NCI-H146 (cell line): Measurements from ENCODE around the gene SAMD9L.

Source experiments
- DNase-seq: peaks from one replicate; lab custom pipeline; 2025; lab: John Stamatoyannopoulos, UW

SAMD9L gene

GRCh38 chr7:93148144-93148543 lies at the start of gene SAMD9L:
Gene SAMD9L, minus strand, starts transcription at chr7:93148385. Its CDS starts 12,414 bp downstream, at chr7:93135971.
- no peak for DNase-seq

- no peak for DNase-seq
Measured at GRCh38 chr7:93196336-93196735, 48.2 kb upstream of the SAMD9L start.

- no peak for DNase-seq
Measured at GRCh38 chr7:93194386-93194785, 46.2 kb upstream of the SAMD9L start.

GRCh38 chr7:93188870-93189634 lies 40.9 kb upstream of the SAMD9L start:
- no peak for DNase-seq

GRCh38 chr7:93185303-93186027 lies 37.3 kb upstream of the SAMD9L start:
- DNase-seq, result no peak

- DNase-seq, result no peak
Measured at GRCh38 chr7:93179173-93179572, 31.0 kb upstream of the SAMD9L start.

DNA sequence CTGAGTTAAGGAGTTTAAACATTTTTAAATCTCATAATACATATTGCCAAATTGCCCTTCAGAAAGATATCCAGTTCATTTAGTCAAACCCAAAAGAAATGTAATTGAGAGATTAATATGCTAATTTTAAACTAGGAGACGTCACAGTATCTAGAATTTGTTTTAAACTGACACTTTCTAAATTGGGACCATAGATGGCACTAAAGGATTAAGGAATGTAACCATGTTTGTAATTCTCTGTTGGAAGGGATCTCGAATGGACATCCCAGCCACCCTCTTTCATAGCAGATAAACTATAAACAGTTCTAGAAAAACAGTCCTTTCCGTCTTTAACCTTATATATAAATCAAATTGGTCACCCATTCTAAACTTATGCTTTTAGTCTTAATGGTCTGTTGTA lies 30.0 kb upstream of the SAMD9L start:
- DNase-seq, result peak; percentile 54

DNA sequence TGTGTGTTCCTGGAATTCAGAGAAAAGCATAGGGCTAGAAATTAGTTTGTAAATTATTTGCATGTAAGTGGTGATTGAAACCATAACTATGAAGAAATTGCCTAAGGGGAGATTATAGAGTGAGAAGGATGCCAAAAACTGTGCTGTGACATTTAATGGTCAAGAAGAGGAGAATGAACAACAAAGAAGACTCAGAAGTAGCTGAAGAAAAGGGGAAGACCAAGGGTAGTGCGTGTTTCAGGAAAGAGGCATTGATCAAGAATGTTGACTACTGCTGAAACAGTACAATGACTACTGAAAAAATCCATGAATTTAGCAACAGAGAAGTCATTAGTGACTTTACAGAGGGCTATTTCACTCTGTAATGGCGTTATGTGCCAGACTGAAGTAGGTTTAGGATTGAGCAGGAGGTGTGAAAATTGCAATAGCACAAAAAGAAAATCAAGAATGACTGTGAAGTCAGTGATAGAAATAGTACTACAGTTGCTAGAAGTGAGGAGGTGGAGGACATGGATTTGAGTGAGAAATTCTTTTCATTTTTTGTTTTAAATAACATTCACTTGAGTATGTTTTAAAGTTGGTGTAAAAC lies 28.9 kb upstream of the SAMD9L start:
- no peak for DNase-seq

GRCh38 chr7:93175219-93175618 lies 27.0 kb upstream of the SAMD9L start:
- DNase-seq, result no peak

DNA sequence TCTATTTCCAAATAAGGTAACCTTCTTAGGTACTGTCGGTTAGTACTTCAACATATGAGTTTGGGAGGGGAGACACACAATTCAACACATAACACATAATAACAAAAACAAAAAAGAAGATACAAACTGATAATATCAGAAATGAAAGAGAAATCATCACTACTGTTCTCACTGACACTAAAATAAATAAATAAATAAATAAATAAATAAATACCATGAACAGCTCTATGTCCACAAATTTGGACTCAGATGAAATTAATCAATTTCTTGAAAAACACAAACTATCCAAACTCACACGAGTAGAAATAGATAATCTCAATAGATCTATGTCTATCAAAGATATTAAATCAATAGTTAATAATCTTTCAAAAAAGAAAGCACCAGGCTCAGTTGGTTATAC lies 24.5 kb upstream of the SAMD9L start:
- no peak for DNase-seq

GRCh38 chr7:93171606-93172226 lies 23.5 kb upstream of the SAMD9L start:
- DNase-seq, result no peak

GRCh38 chr7:93165447-93165846 lies 17.3 kb upstream of the SAMD9L start:
- DNase-seq, result no peak

- DNase-seq, result no peak
Measured at GRCh38 chr7:93164766-93165165, 16.6 kb upstream of the SAMD9L start.

- DNase-seq, result no peak
Measured at GRCh38 chr7:93161181-93161762, 13.1 kb upstream of the SAMD9L start.

DNA sequence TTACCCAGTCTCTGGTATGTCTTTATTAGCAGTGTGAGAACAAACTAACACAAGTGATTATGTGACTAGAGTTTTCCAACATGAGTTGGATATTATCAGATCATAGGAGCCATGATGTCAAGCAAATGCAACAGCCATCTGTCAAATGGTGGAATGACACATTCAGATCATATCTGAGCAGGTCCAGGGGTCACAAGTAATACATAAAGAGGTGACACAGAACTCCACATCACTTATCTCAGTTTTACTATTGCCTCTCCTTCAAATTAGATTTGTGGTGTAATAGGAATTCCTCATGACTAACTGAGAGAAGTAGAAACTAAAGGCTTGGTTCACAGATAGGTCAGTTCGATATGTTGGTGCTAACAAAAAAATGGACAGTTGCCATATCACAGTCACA lies 12.2 kb upstream of the SAMD9L start:
- no peak for DNase-seq

DNA sequence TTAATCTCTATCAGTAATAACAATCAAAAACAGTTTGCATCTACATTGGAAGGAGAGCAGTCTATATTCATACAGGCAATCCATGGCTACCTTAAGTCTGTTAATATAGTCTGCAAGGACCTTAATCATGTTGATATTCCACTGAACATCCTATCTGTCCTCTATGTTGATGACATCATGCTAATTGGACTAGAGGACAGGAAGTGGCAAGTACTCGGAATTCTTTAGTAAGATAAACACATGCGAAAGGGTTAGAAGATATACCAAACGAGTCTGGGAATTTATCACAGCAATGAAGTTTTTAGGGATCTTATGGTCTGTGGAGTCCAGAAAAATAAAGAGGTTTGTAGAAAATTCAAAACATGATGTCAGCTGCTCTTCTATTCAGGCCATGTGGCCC lies 11.3 kb upstream of the SAMD9L start:
- DNase-seq, result no peak

DNA sequence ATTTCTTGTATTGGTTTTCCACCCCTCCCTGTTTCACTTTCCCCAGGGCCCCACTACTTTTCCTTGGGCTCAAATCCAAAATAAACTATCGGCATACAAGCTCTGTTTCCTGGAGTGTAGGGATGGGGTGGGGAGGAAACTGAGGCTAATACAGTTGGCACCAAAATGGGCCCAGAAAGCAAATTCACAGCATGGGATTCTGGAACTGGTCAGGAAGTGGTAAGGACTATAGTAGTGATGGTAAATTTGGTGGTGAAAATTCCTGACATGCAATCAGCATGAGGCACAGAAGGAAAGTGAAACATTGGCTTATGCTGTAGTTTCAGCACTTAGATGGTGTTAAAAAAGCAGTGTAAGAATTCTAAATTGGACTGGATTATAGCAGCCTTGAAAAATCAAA lies 8.7 kb upstream of the SAMD9L start:
- DNase-seq, result no peak

DNA sequence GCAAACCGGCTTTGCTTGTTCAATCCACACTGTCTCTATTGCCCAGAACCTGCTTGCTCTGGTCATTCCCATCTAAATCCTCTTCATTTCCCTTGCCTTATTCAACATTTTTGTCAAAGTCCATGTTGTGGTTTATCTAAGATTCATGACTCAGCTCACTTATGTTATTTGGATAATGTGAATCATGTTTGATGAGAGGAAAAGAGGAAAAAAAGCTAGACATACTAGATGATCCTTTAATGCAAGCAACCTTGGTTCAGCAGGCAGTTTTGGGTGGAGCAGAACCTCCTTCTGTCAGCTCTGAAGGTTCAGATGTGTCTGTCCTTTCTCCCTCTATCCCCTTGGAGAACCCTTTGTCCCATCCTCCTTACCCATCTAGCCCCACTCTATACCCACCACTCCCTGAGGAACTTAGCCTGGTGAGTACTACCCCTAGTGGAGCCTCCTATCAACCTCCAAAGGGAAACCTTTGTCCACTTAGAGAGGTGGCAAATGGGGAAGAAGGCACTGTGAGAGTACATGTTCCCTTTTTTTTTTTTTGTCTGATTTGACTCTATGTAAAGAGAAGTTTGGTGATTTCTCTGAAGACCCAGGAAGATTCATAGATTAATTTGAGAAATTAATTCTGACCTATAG lies 2.1 kb upstream of the SAMD9L start:
- DNase-seq, result no peak

DNA sequence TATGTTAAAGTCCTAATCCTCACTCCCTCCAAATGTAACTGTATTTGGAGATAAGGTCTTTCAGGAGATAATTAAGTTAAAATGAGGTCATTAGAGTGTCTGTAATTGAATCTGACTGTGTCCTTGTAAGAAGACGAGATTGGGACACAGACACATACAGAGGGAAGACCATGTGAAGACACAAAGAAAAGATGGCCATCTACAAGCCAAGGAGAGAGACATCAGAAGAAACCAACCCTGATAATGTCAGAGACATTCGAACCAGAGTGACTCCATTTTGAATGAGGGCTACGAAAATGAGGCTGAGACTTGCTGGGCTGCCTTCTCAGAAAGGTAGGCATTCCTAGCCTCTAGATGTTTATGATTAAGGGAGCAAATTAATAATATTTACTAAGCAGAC lies 542 bp upstream of the SAMD9L start:
- DNase-seq, result no peak

GRCh38 chr7:93147363-93147762 lies 822 bp downstream of the SAMD9L start:
- DNase-seq, result peak; percentile 4

DNA sequence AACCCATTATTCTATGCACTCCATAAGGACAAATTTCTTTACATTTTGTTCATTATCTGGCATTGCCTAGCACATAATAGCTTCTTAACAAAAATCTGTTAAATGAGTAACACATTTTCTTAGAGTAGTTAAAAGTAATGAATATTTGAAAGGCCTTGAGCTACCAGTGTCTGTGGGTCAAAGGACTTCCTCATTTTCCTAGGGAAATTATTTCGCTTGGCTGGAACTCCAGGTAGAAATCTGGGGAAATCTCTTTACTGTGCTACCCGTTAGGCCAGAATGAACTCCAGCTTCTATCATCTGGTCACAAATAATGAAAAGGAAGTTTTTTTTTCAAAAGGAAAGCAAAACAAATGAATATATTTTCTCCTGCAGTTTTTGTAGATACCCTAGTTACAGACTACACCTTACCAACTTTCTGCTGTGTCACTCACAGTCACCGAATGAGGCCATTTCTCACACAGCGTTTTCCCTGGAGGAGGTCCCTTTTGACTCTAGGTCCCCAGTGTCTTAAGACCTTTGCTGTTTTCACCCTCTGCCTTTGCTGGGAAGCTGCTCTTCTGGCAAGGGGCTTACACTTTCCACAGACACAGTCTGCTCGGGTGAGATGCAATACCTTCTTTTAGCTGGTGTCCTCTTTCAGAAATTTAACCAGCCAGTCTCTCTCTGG lies 1.6 kb downstream of the SAMD9L start:
- no peak for DNase-seq
